Measurements from ENCODE around the gene WNT9B.

GRCh38 chr17:46901291-46901690, 49.9 kb downstream of the WNT9B start:
- TF ChIP-seq CTCF (IDR thresholded peaks at IDR 0.05) (no peak), ZFX (IDR thresholded peaks at IDR 0.05; ENCODE audit: borderline replicate concordance) (no peak)
